ENCODE measurements around the gene HES4. TPM values are rescaled to one million over a fixed set of nuclear protein-coding genes. Genes with fewer than 3 reads are reported as not detected.

HES4 gene, protein sequence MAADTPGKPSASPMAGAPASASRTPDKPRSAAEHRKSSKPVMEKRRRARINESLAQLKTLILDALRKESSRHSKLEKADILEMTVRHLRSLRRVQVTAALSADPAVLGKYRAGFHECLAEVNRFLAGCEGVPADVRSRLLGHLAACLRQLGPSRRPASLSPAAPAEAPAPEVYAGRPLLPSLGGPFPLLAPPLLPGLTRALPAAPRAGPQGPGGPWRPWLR
- 20.6 to 68.1 TPM (median 67.3 TPM) in 5 replicates for total RNA-seq (2022; extraction: Qiagen RNA extraction)

GRCh38 chr1:999725-1000356, at the start of gene HES4:
Gene HES4, minus strand, starts transcription at chr1:1000097. Its CDS starts 124 bp downstream, at chr1:999973.

GRCh38 chr1:1020000-1020404, 20.1 kb upstream of the HES4 start, which contains the start of gene AGRN:
Gene AGRN, plus strand, starts transcription at chr1:1020120. Its CDS starts 53 bp downstream, at chr1:1020173.

DNA sequence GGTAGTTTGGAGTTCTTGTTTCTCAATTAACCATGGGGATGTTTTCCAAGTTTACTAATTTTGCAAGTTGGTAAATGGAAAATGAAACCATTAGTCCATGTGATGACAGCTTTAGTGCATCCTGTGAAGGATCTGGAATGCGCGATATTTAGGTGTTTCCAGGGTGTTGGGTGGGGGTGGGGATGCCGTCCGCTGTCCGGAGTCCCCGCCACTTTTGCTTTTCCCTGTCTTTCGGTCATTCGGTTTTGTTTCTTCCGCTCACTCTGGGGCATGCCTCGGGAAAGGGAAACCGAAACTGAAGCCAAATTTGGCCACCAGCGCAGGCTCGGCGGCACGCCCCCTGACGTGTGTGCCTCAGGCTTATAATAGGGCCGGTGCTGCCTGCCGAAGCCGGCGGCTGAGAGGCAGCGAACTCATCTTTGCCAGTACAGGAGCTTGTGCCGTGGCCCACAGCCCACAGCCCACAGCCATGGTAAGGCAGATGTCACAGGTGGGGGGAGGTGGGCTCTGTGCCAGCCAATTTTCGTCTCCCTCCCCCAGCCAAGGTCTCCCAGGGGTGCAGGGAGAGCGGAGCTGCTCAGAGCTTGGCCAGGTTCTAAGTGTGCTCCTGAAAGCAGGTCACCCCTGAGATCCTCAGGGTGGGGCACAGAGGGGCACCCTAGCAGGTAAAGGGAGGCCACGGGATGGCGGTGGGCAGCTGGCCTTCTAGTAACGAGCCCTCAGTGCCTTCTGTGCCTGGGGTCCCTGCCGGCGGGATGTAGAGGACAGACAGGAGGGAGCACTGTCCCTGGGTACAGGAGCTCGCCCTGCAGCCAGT, 13.4 kb upstream of the HES4 start, which contains the start of gene ISG15:
Gene ISG15 (plus strand): TSS at position 393 of the 817 bp plus-strand sequence. CDS start 77 bp downstream, at position 470.

GRCh38 chr1:981955-982558, 17.8 kb downstream of the HES4 start, which contains the start of gene PERM1:
Gene PERM1, minus strand, starts transcription at chr1:982093. Its CDS starts 1,064 bp downstream, at chr1:981029.

DNA sequence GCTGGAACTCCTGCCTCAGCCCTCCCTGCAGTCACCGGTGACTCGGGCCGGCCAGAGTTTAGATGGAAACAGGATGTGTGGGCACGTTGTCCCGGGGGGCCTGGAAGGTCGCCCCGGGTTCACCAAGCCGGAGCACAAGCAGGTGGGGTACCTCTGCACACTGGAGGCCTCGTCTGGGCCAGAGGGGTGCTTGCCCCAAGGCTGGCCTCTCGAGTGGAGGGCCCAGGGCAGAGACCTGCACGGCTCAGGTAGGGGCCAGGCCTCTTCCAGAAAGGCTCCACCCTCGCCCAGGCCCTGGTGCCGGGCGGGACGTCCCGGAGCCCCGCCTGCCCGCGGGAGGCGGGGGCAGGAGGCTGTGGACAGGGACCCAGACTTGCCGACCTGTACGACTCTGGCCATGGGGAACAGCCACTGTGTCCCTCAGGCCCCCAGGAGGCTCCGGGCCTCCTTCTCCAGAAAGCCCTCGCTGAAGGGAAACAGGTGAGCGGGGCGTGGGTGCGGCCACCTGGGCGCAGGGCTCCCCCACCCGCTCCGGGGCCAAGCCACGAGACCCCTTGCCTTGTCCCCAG, 33.7 kb downstream of the HES4 start, which contains the start of gene PLEKHN1:
Gene PLEKHN1 (plus strand): TSS at position 348 of the 569 bp plus-strand sequence. CDS start 50 bp downstream, at position 398.

GRCh38 chr1:960363-961131, 39.4 kb downstream of the HES4 start, which contains the start of gene KLHL17:
Gene KLHL17, plus strand, starts transcription at chr1:960584. Its CDS starts 110 bp downstream, at chr1:960694.

GRCh38 chr1:958823-959730, 40.8 kb downstream of the HES4 start, which contains the start of gene NOC2L:
Gene NOC2L, minus strand, starts transcription at chr1:959256. Its CDS starts 16 bp downstream, at chr1:959240.

Other genes starting within 250 kb of the HES4 start
- gene SAMD11, start 76.2 kb downstream of the HES4 start, total RNA-seq (2022; extraction: Qiagen RNA extraction): 16.5 to 38.7 TPM (median 35.5 TPM) in 5 replicates
- gene NOC2L, start 40.8 kb downstream of the HES4 start, total RNA-seq (2022; extraction: Qiagen RNA extraction): 68.1 to 89.5 TPM (median 86.3 TPM) in 5 replicates
- 9.8 to 24.0 TPM (median 19.8 TPM) in 5 replicates for gene KLHL17, start 39.5 kb downstream of the HES4 start, total RNA-seq (2022; extraction: Qiagen RNA extraction)
- 4.7 to 7.6 TPM (median 6.5 TPM) in 5 replicates for gene PLEKHN1, start 33.6 kb downstream of the HES4 start, total RNA-seq (2022; extraction: Qiagen RNA extraction)
- 0.07 to 0.24 TPM (median 0.14 TPM) in 4 of 5 replicates, not detected in the other for gene PERM1, start 18.0 kb downstream of the HES4 start, total RNA-seq (2022; extraction: Qiagen RNA extraction)
- gene ISG15, start 13.4 kb upstream of the HES4 start, total RNA-seq (2022; extraction: Qiagen RNA extraction): 18.3 to 28.3 TPM (median 22.6 TPM) in 5 replicates
- 79.5 to 139 TPM (median 135 TPM) in 5 replicates for gene AGRN, start 20.0 kb upstream of the HES4 start, total RNA-seq (2022; extraction: Qiagen RNA extraction)
- gene RNF223, start 74.2 kb upstream of the HES4 start, total RNA-seq (2022; extraction: Qiagen RNA extraction): 0.32 to 0.52 TPM (median 0.38 TPM) in 5 replicates
- gene C1orf159, start 116.0 kb upstream of the HES4 start, total RNA-seq (2022; extraction: Qiagen RNA extraction): 10.2 to 16.2 TPM (median 15.4 TPM) in 5 replicates
- not detected in 5 replicates for gene TTLL10, start 173.8 kb upstream of the HES4 start, total RNA-seq (2022; extraction: Qiagen RNA extraction)
- gene TNFRSF18, start 206.5 kb upstream of the HES4 start, total RNA-seq (2022; extraction: Qiagen RNA extraction): 0.11 to 0.25 TPM (median 0.15 TPM) in 3 of 5 replicates, not detected in the others
- 0.07 to 0.18 TPM (median 0.13 TPM) in 4 of 5 replicates, not detected in the other for gene TNFRSF4, start 214.1 kb upstream of the HES4 start, total RNA-seq (2022; extraction: Qiagen RNA extraction)
- gene SDF4, start 231.9 kb upstream of the HES4 start, total RNA-seq (2022; extraction: Qiagen RNA extraction): 108 to 138 TPM (median 133 TPM) in 5 replicates
- gene B3GALT6, start 232.1 kb upstream of the HES4 start, total RNA-seq (2022; extraction: Qiagen RNA extraction): 10.8 to 22.2 TPM (median 19.5 TPM) in 5 replicates
- 1.4 to 2.3 TPM (median 1.8 TPM) in 5 replicates for gene C1QTNF12, start 246.6 kb upstream of the HES4 start, total RNA-seq (2022; extraction: Qiagen RNA extraction)